Endothelial cell (in vitro differentiated cells): Measurements from ENCODE around the gene FARSA. TPM values are rescaled to one million over a fixed set of nuclear protein-coding genes. Genes with fewer than 3 reads are reported as not detected.

ENCODE experiments used
- DNase-seq: peaks from one replicate; pipeline ENCODE4 v3.0.0; 2021; ENCODE audit warnings: low spot score
- H3K27ac Mint-ChIP-seq: one replicate; pipeline ENCODE4 v1.8.0; 2021; ENCODE audit warnings: mixed read lengths, inconsistent platforms; ENCODE audit not compliant: unreplicated experiment
- H3K27me3 Mint-ChIP-seq: one replicate; pipeline ENCODE4 v1.8.0; 2021; ENCODE audit warnings: mild to moderate bottlenecking, moderate library complexity, mixed read lengths, inconsistent platforms; ENCODE audit not compliant: unreplicated experiment
- H3K36me3 Mint-ChIP-seq: one replicate; pipeline ENCODE4 v1.8.0; 2021; ENCODE audit warnings: mild to moderate bottlenecking, low read depth, mixed read lengths, inconsistent platforms; ENCODE audit not compliant: unreplicated experiment
- H3K4me1 Mint-ChIP-seq: one replicate; pipeline ENCODE4 v1.8.0; 2021; ENCODE audit warnings: mild to moderate bottlenecking, mixed read lengths, inconsistent platforms; ENCODE audit not compliant: unreplicated experiment
- H3K4me3 Mint-ChIP-seq: one replicate; pipeline ENCODE4 v1.8.0; 2021; ENCODE audit warnings: mild to moderate bottlenecking, mixed read lengths, inconsistent platforms; ENCODE audit not compliant: unreplicated experiment
- H3K9me3 Mint-ChIP-seq: one replicate; pipeline ENCODE4 v1.8.0; 2021; ENCODE audit warnings: mixed read lengths, inconsistent platforms; ENCODE audit not compliant: unreplicated experiment
- total RNA-seq: library from RNA; stranded (reverse); fragmentation: NEBNext Ultra II Directional; extraction: Animal tissue kit (Norgen Biotek cat#: 25700); gene quantifications from one replicate; pipeline ENCODE4 v1.2.1, GENCODE V29; 2021; ENCODE audit not compliant: unreplicated experiment
- TF ChIP-seq, protein P1 (sequence below): fragments of 200-600 bp; sonication (generic); IDR thresholded peaks from one replicate; pipeline ENCODE4 v1.5.0; 2021; ENCODE audit warnings: antibody characterized with exemption; ENCODE audit not compliant: unreplicated experiment

The FARSA gene
- total RNA-seq, 1 donor from 2014 or later = 45.8 TPM

DNA sequence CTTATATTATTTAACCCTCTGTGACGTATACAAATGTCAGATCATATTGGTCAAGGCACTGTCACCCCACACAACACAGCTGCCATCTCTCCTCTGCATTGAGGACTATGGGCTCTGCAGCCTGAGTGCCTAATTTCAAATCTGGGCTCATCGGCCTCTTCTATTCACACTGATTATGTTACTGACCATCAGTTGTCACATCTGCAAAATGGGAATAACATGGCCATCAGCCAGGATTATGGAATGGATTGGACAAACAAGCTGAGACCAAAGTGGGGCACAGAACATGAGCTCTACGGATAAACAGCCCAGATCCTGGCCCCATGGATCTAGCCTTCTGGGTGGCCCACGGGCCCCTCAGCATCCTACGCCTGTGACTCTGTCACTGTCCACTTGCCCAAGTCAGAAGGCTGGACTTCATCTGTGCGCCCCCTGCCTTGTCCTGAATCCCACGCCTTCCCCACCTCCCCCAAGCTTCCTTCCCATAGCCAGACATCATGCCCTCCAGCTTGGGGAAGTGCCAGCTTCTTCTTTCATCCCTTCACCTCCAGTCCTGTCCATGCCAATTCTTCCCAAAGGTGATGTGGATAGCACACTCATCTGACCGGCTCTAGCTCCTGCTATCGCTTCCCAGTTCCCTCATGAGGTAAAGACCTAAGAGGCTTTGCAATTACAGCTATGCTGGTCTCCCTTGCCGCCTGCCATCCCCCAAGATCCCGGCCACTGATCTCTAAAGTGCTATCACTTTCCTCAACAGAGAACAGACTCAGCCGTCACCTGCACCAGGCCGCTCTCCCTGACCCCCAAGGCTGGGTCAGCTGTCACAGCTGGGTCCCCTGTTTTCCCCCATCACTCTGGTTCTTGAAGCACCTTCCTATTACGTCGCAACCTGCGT is 872 bp downstream of the FARSA start:
- Mint-ChIP-seq H3K9me3 (no peaks in the 10 kb centered on the region), H3K36me3 (peaks cover 9% of the 10 kb centered on the region), H3K4me1 (peaks cover 17% of the 10 kb centered on the region), H3K27ac (peak overlapping the region; percentile 90), H3K27me3 (peaks cover 10% of the 10 kb centered on the region), H3K4me3 (peak overlapping the region; percentile 98)
- no peak for DNase-seq
- TF ChIP-seq, protein P1, sequence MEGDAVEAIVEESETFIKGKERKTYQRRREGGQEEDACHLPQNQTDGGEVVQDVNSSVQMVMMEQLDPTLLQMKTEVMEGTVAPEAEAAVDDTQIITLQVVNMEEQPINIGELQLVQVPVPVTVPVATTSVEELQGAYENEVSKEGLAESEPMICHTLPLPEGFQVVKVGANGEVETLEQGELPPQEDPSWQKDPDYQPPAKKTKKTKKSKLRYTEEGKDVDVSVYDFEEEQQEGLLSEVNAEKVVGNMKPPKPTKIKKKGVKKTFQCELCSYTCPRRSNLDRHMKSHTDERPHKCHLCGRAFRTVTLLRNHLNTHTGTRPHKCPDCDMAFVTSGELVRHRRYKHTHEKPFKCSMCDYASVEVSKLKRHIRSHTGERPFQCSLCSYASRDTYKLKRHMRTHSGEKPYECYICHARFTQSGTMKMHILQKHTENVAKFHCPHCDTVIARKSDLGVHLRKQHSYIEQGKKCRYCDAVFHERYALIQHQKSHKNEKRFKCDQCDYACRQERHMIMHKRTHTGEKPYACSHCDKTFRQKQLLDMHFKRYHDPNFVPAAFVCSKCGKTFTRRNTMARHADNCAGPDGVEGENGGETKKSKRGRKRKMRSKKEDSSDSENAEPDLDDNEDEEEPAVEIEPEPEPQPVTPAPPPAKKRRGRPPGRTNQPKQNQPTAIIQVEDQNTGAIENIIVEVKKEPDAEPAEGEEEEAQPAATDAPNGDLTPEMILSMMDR = no peak

- TF ChIP-seq, protein P1 = no peak
- Mint-ChIP-seq H3K9me3 (no peaks in the 10 kb centered on the region), H3K4me1 (peaks cover 11% of the 10 kb centered on the region), H3K27me3 (peaks cover 12% of the 10 kb centered on the region), H3K36me3 (peaks cover 20% of the 10 kb centered on the region), H3K27ac (no peak overlapping the region), H3K4me3 (no peak overlapping the region)
- no peak for DNase-seq
These were observed 3.4 kb downstream of the FARSA start for GRCh38 chr19:12930002-12930645.

GRCh38 chr19:12924621-12925310 is 8.7 kb downstream of the FARSA start:
- Mint-ChIP-seq H3K27ac (no peak overlapping the region), H3K36me3 (peaks cover 40% of the 10 kb centered on the region), H3K9me3 (no peaks in the 10 kb centered on the region)

GRCh38 chr19:12922959-12923358 is 10.6 kb downstream of the FARSA start:
- no peaks in the 10 kb centered on the region for H3K4me1 Mint-ChIP-seq
- H3K27ac Mint-ChIP-seq = peak overlapping the region; percentile 17
- H3K36me3 Mint-ChIP-seq = peaks cover 31% of the 10 kb centered on the region
- H3K27me3 Mint-ChIP-seq = peaks cover 11% of the 10 kb centered on the region
- TF ChIP-seq, protein P1 = no peak
- no peaks in the 10 kb centered on the region for H3K9me3 Mint-ChIP-seq
- peak overlapping the region; percentile 83 for H3K4me3 Mint-ChIP-seq
- no peak for DNase-seq

More at GRCh38 chr19:12924621-12925310, 8.7 kb downstream of the FARSA start:
- H3K4me1 Mint-ChIP-seq = no peaks in the 10 kb centered on the region
- no peak for DNase-seq
- TF ChIP-seq, protein P1 = no peak
- H3K27me3 Mint-ChIP-seq = peaks cover 10% of the 10 kb centered on the region
- peak overlapping the region; percentile 56 for H3K4me3 Mint-ChIP-seq
